SJCRH30 (cell line): Measurements from ENCODE around the gene PRR22. TPM values are rescaled to one million over a fixed set of nuclear protein-coding genes. Genes with fewer than 3 reads are reported as not detected.
A peak's percentile ranks its signal among the peaks of the same experiment; 100 is the strongest.

ENCODE experiments used
- DNase-seq, 2 experiments: peaks; one replicate each; pipeline ENCODE4 v3.0.0-alpha.2; 2015 to 2020
- H3K27ac ChIP-seq: fragments of 250-450 bp; sonication (Bioruptor Pico); 2 replicates; pipeline ENCODE4 v1.5.1; 2020; ENCODE audit warnings: mild to moderate bottlenecking, moderate library complexity
- H3K27me3 ChIP-seq: fragments of 250-450 bp; sonication (Bioruptor Pico); 2 replicates; pipeline ENCODE4 v1.5.1; 2020; ENCODE audit warnings: mild to moderate bottlenecking, moderate library complexity
- H3K36me3 ChIP-seq: fragments of 250-450 bp; sonication (Bioruptor Pico); 2 replicates; pipeline ENCODE4 v1.5.1; 2020; ENCODE audit warnings: mild to moderate bottlenecking, moderate library complexity
- H3K4me1 ChIP-seq: fragments of 250-450 bp; sonication (Bioruptor Pico); 2 replicates; pipeline ENCODE4 v1.5.1; 2020; ENCODE audit warnings: mild to moderate bottlenecking, moderate library complexity
- H3K4me3 ChIP-seq: fragments of 250-450 bp; sonication (Bioruptor Pico); 2 replicates; pipeline ENCODE4 v1.5.1; 2020; ENCODE audit warnings: mild to moderate bottlenecking, moderate library complexity
- H3K9me3 ChIP-seq: fragments of 250-450 bp; sonication (Bioruptor Pico); replicated peaks from 2 replicates; pipeline ENCODE4 v1.5.1; 2020; ENCODE audit warnings: mild to moderate bottlenecking, moderate library complexity
- total RNA-seq: library from RNA; depleted of rRNA; stranded (reverse); fragments of >200 nt; shearing (Covaris generic); gene quantifications from 2 replicates; pipeline ENCODE4 v1.2.3, GENCODE V29; 2014; rRNA removed

PRR22 gene
- 1.7 and 2.1 TPM in 2 replicates for total RNA-seq

- Histone ChIP-seq H3K27me3 (no peaks in the 10 kb centered on the region), H3K9me3 (no peaks in the 10 kb centered on the region), H3K4me3 (no peak within 1 kb of the TSS), H3K4me1 (no peaks in the 10 kb centered on the region), H3K36me3 (peaks cover 35% of the 10 kb centered on the region), H3K27ac (no peak within 1 kb of the TSS)
- no peak for DNase-seq
These were observed at the start of gene PRR22 for GRCh38 chr19:5784581-5785147. Gene PRR22, minus strand, starts transcription at chr19:5784746. Its CDS starts 86 bp downstream, at chr19:5784660.

- H3K36me3 ChIP-seq: no peaks in the 10 kb centered on the region
- peaks cover 3% of the 10 kb centered on the region; the same call in 1 of the 2 replicates for H3K4me1 ChIP-seq
- H3K9me3 ChIP-seq: no peaks in the 10 kb centered on the region
- no peak overlapping the region for H3K4me3 ChIP-seq
- H3K27ac ChIP-seq: no peak overlapping the region
- no peak for DNase-seq
- H3K27me3 ChIP-seq: no peaks in the 10 kb centered on the region
These were observed 48.1 kb upstream of the PRR22 start for GRCh38 chr19:5832527-5833216.

DNA sequence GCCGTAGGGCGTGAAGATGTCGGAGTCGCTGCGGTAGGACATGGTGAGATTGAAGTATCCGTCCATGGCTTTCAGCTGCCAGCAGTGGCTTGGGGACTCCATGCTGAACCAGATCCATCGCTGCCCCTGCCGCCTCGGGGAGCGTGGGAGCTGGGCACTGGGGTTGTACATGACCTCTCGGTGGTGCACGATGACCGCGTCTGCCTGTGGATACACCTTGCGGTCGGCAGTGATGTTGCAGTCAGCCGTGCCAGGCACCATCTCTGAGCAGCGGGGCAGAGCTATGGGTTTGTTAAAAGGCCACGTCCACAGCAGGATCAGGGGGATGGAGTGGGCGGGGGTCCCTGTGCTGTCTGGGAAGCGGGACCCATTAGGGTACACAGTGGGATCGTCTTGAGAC, 47.5 kb upstream of the PRR22 start:
- Histone ChIP-seq H3K4me1 (peaks cover 5% of the 10 kb centered on the region), H3K4me3 (no peak overlapping the region), H3K36me3 (no peaks in the 10 kb centered on the region), H3K27me3 (no peaks in the 10 kb centered on the region), H3K9me3 (no peaks in the 10 kb centered on the region), H3K27ac (no peak overlapping the region)
- DNase-seq: no peak

- Histone ChIP-seq H3K36me3 (no peaks in the 10 kb centered on the region), H3K27me3 (no peaks in the 10 kb centered on the region), H3K27ac (no peak overlapping the region), H3K9me3 (no peaks in the 10 kb centered on the region), H3K4me3 (no peak overlapping the region), H3K4me1 (peaks cover 14% of the 10 kb centered on the region)
- DNase-seq: no peak
These were observed 46.6 kb upstream of the PRR22 start for GRCh38 chr19:5831159-5831558.

DNA sequence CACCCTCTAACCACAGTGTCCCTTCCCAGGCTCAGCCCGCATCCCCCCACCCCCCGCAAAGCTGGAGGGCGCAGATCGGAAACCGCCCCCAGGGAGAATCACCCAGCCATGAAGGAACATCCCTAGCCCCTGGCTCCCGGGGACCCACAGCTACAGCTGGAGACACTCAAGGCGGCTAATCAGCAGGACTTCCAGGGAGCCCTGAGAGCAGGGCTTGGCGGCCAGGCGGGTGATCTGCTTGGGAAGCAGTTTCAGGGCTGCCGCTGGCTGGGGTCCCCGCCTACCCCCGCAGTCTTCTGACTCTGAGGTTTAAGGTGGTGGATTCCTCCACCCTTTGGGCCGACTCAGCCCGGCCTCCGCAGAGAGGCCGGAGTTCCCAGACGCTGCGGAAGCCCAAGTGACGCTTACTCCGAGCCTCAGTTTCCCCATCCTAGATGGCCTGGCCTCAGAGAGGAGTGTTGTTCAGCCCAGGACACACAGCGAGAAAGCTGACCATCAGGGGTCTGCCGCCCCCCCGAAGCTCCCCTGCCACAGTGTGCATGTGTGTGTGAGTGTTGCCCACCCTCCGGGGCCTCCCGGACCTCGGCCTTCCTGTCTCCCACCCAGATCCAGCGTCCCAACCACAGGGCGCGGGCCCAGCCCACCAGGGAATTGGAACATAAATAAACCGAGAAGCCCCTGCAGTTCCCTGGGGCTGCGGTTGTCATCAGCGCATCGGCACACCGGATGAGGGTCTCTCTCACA, 45.2 kb upstream of the PRR22 start:
- H3K27ac ChIP-seq: no peak overlapping the region
- no peaks in the 10 kb centered on the region for H3K9me3 ChIP-seq
- DNase-seq: no peak
- no peaks in the 10 kb centered on the region for H3K27me3 ChIP-seq
- H3K36me3 ChIP-seq: no peaks in the 10 kb centered on the region
- no peak overlapping the region for H3K4me3 ChIP-seq
- H3K4me1 ChIP-seq: peaks cover 25% of the 10 kb centered on the region

DNA sequence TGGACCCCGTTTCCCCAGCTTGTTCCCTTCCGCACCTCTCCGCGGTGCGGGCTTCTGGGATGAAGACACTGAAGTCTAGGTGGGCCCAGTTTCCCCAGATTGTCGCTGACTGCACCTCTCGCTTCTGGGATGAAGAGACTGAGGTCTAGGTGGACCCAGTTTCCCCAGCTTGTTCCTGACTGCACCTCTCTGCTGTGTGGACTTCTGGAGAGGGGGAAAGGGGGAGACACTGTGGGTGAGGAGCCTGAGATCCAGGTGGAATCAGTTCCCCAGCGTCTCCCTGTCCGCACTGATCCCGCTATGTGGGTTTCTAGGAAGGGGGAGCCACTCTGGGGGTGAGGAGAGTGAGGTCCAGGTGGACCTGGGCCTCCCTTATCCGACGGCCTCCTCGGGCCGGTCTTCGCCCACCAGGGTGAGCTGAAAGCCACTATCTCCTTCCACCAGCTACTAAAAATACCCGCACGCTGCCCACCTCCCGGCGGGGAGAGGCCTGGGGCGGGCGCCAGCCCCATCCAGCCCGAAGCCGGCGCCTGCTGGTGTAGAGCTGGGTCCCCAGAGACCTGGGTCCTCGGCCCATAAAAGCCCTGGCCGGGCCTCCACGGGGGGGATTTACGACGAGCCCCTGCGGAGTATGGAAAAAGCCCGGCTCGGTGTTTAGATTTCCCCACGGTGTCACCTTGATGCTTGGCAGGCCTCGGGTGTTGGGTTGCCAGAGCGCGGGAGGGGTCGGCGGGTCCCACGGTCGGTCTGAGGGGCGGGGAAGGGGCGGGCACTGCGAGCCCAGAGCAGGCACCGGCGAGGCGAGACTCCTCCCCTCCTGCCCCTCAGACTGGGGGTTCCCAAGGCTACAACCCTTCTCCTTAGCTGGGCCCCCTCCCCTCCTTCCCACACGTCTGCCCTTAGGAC, 44.4 kb upstream of the PRR22 start:
- Histone ChIP-seq H3K27me3 (no peaks in the 10 kb centered on the region), H3K4me1 (peaks cover 25% of the 10 kb centered on the region), H3K27ac (no peak overlapping the region), H3K36me3 (no peaks in the 10 kb centered on the region), H3K9me3 (no peaks in the 10 kb centered on the region), H3K4me3 (0 out of 2 replicates have a peak overlapping the region, but pooled peaks have one; percentile 10)
- DNase-seq: peak; percentile 62 to 66

- no peak overlapping the region for H3K4me3 ChIP-seq
- peaks cover 25% of the 10 kb centered on the region for H3K4me1 ChIP-seq
- H3K27ac ChIP-seq: no peak overlapping the region
- no peaks in the 10 kb centered on the region for H3K27me3 ChIP-seq
- no peaks in the 10 kb centered on the region for H3K36me3 ChIP-seq
- no peaks in the 10 kb centered on the region for H3K9me3 ChIP-seq
- DNase-seq: no peak
These were observed 43.5 kb upstream of the PRR22 start for GRCh38 chr19:5827891-5828660.

DNA sequence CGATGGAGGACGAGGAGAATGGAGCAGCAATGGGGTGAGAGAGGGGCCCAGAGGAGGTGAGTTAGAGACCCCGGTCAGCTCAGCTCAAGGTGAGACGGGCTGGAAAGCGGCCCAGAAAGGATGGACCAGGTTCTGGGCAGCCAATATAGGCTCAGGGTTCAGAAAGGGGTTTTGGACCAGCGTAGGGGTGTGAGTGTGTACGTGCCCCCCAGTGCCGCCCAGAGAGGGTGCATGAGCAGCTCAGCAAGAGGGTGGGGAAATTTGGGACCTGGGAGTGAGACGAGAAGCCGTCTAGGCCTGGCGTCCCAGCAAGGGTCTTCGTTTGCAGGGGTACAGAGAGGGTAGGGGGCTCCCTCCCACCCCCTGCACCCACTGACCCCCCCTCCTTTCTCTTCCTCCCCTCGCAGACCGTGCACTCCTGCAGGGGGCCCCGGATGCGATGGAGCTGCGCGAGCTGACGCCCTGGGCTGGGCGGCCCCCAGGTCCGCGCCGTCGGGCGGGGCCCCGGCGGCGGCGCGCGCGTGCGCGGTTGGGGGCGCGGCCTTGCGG, 42.9 kb upstream of the PRR22 start:
- Histone ChIP-seq H3K9me3 (no peaks in the 10 kb centered on the region), H3K36me3 (no peaks in the 10 kb centered on the region), H3K4me1 (peaks cover 25% of the 10 kb centered on the region), H3K4me3 (no peak overlapping the region), H3K27ac (no peak overlapping the region), H3K27me3 (no peaks in the 10 kb centered on the region)
- DNase-seq: no peak

DNA sequence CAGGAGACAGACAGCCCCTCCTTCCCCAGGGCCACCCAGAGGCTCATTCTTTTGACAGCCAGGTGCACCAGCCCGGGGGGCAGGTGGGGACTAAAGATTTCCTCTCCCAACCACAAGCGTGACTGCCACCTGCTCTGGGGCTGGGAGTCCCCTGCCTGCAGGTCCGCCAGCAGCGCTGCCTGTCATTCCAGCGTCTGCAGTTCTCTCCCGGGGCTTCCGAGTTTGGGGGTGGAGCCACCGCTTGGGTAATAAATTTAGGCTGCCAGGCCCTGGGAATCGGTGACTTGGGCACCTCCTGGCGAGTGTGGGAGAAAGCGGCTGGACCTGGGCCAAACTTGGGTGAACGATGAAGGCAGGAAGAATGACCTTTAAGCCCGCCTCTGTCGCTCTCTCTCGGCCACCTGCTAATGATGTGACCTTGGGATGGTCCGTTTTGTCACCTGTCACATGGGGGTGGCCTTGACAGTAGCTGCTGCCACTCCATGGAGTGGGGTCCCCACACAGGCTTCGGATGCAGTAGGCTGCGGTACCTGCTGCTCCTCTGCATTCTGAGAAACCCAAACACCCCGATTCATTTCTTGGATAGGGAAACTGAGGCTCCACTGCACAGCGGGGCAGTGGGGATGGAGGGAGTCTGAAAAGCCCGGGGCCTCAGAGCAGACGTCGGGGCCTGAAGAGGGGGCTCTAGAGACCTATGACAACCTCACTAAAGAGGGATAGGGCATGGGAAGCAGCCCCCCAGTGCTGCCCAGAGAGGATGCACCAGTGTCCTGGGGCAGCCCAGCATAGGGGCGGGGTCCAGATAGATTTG, 42.2 kb upstream of the PRR22 start:
- peak overlapping the region; percentile 59 for H3K27ac ChIP-seq
- H3K36me3 ChIP-seq: no peaks in the 10 kb centered on the region
- no peak overlapping the region for H3K4me3 ChIP-seq
- H3K4me1 ChIP-seq: peaks cover 25% of the 10 kb centered on the region
- H3K9me3 ChIP-seq: no peaks in the 10 kb centered on the region
- peak; percentile 93 for DNase-seq
- no peaks in the 10 kb centered on the region for H3K27me3 ChIP-seq

DNA sequence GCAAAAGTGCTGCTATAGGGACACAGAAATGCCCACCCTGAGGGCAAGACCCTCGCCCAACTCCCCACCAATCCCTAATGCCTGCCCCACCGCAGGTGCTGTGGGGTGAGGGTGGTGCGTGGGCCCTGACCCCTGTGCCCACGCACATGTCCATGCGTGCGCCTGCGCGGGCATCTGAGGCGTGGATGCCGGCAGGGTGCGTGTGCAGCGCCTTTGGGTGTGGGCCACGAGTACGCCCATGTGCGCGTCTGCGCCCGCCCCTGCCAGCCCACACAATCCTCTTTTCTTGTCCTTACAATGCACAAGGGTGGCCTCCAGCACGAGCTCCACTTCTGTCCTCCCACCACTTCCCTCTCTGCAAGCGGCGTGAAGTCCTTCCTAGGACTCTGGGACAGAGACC, 40.6 kb upstream of the PRR22 start:
- peaks cover 25% of the 10 kb centered on the region for H3K4me1 ChIP-seq
- no peak overlapping the region; the same call in 1 of the 2 replicates for H3K27ac ChIP-seq
- DNase-seq: no peak
- H3K4me3 ChIP-seq: no peak overlapping the region
- H3K27me3 ChIP-seq: no peaks in the 10 kb centered on the region
- H3K9me3 ChIP-seq: no peaks in the 10 kb centered on the region
- H3K36me3 ChIP-seq: no peaks in the 10 kb centered on the region

DNA sequence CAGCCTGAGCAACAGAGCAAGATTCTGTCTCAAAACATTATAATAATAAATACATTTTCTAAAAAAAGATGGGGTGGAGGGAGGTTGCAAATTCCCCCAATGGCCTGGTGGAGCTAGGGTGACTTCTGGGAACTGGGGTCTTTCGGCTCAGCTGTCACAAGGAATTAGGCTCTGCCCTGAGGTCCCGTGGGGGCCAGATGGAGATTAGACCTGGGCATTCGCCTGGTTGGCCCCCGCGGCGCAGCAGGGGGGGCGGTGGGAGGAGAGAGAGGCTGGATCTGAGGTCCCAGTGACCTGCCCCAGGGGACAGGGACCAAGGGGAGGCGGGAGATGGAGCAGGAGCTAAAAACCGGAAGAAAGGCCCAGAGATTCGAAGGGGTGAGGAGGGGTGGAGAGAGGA, 40.2 kb upstream of the PRR22 start:
- Histone ChIP-seq H3K27ac (no peak overlapping the region), H3K4me3 (no peak overlapping the region), H3K36me3 (no peaks in the 10 kb centered on the region), H3K27me3 (no peaks in the 10 kb centered on the region), H3K4me1 (peaks cover 25% of the 10 kb centered on the region), H3K9me3 (no peaks in the 10 kb centered on the region)
- DNase-seq: peak in 1 of 2 experiments; percentile 49

DNA sequence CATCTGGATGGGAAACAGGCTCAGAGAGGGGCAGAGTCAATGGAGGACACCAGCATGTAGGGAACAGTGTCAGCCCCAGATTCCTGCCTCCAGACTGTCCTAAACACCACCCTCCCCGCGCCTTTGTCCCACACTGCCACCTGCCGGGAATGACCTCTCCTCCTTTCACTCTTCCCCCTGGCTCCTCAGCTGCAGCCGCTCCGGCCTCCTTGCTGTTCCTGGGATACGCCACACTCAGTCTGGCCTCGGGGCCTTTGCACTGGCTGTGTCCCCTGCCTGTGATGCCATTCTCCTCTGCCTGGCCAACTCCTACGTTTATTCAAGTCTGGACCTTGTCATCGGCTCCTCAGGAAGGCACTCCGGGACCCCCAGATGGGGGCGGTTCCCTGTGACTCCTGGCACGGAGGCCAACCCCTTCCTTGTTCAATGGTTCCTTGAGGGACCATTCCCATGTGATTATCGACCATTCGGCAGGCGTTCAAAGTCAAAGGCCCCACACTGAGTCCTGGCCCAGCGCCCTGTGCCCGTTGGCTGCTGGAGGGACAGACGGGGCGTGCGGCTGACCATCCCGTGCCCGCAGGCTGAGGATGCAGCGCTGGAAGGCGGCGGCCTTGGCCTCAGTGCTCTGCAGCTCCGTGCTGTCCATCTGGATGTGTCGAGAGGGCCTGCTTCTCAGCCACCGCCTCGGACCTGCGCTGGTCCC, 39.2 kb upstream of the PRR22 start:
- Histone ChIP-seq H3K27ac (no peak overlapping the region), H3K4me1 (peaks cover 22% of the 10 kb centered on the region), H3K4me3 (no peak overlapping the region), H3K36me3 (no peaks in the 10 kb centered on the region), H3K9me3 (no peaks in the 10 kb centered on the region), H3K27me3 (no peaks in the 10 kb centered on the region)
- DNase-seq: no peak
